Neural crest cell (in vitro differentiated cells): ENCODE results near the gene APCDD1L. TPM values are rescaled to one million over a fixed set of nuclear protein-coding genes. Genes with fewer than 3 reads are reported as not detected.

Experiments used
- DNase-seq: peaks from one replicate; pipeline ENCODE4 v3.0.0; 2021; ENCODE audit warnings: low read depth, mixed read lengths, low spot score
- H3K27ac Mint-ChIP-seq: one replicate; pipeline ENCODE4 v1.8.0; 2021; ENCODE audit warnings: mild to moderate bottlenecking, mixed read lengths; ENCODE audit not compliant: unreplicated experiment
- H3K27me3 Mint-ChIP-seq: 2 replicates; pipeline ENCODE4 v1.8.0; 2021; ENCODE audit warnings: low read depth, mild to moderate bottlenecking, mixed read lengths
- H3K36me3 Mint-ChIP-seq: 2 replicates; pipeline ENCODE4 v1.8.0; 2021; ENCODE audit warnings: low read depth, mild to moderate bottlenecking, mixed read lengths
- H3K4me1 Mint-ChIP-seq: 2 replicates; pipeline ENCODE4 v1.8.0; 2021; ENCODE audit warnings: mixed read lengths
- H3K4me3 Mint-ChIP-seq: one replicate; pipeline ENCODE4 v1.8.0; 2021; ENCODE audit warnings: mild to moderate bottlenecking, mixed read lengths
- H3K9me3 Mint-ChIP-seq: 2 replicates; pipeline ENCODE4 v1.8.0; 2021; ENCODE audit warnings: mixed read lengths
- CTCF ChIP-seq: fragments of 200-600 bp; sonication (generic); conservative IDR thresholded peaks from 2 replicates; pipeline ENCODE4 v1.5.0; 2021; ENCODE audit warnings: antibody characterized with exemption, mild to moderate bottlenecking
- total RNA-seq: library from RNA; stranded (reverse); gene quantifications from 2 replicates; pipeline ENCODE4 v1.2.1, GENCODE V29; 2021

APCDD1L gene
- total RNA-seq, 1 donor from 2014 or later = not detected

GRCh38 chr20:58469616-58470015 is 45.6 kb downstream of the APCDD1L start:
- no peaks in the 10 kb centered on the region for H3K27me3 Mint-ChIP-seq
- H3K4me3 Mint-ChIP-seq = no peak overlapping the region
- TF ChIP-seq CTCF = no peak
- DNase-seq = no peak
- no peaks in the 10 kb centered on the region for H3K36me3 Mint-ChIP-seq
- no peaks in the 10 kb centered on the region for H3K9me3 Mint-ChIP-seq
- H3K27ac Mint-ChIP-seq = peak overlapping the region; percentile 83
- H3K4me1 Mint-ChIP-seq = no peaks in the 10 kb centered on the region

- no peak overlapping the region for H3K27ac Mint-ChIP-seq
These were observed 47.3 kb downstream of the APCDD1L start for GRCh38 chr20:58467572-58468527.

GRCh38 chr20:58466729-58467571 is 48.2 kb downstream of the APCDD1L start:
- Mint-ChIP-seq H3K4me1 (no peaks in the 10 kb centered on the region), H3K27me3 (no peaks in the 10 kb centered on the region), H3K9me3 (no peaks in the 10 kb centered on the region), H3K36me3 (no peaks in the 10 kb centered on the region), H3K4me3 (no peak overlapping the region), H3K27ac (no peak overlapping the region)
- no peak for TF ChIP-seq CTCF
- no peak for DNase-seq

More at GRCh38 chr20:58467572-58468527, 47.3 kb downstream of the APCDD1L start:
- Mint-ChIP-seq H3K27me3 (no peaks in the 10 kb centered on the region), H3K4me1 (no peaks in the 10 kb centered on the region), H3K9me3 (no peaks in the 10 kb centered on the region), H3K4me3 (no peak overlapping the region), H3K36me3 (no peaks in the 10 kb centered on the region)
- TF ChIP-seq CTCF = no peak
- DNase-seq = no peak

- H3K4me1 Mint-ChIP-seq = no peaks in the 10 kb centered on the region
- H3K27me3 Mint-ChIP-seq = no peaks in the 10 kb centered on the region
- TF ChIP-seq CTCF = no peak
- H3K4me3 Mint-ChIP-seq = no peak overlapping the region
- no peaks in the 10 kb centered on the region for H3K9me3 Mint-ChIP-seq
- peak overlapping the region; percentile 29 for H3K27ac Mint-ChIP-seq
- DNase-seq = no peak
- H3K36me3 Mint-ChIP-seq = no peaks in the 10 kb centered on the region
These were observed 49.0 kb downstream of the APCDD1L start for GRCh38 chr20:58466095-58466708.

- Mint-ChIP-seq H3K4me3 (no peak overlapping the region), H3K4me1 (peaks cover under 1% of the 10 kb centered on the region), H3K36me3 (no peaks in the 10 kb centered on the region), H3K9me3 (no peaks in the 10 kb centered on the region), H3K27me3 (no peaks in the 10 kb centered on the region), H3K27ac (no peak overlapping the region)
- no peak for DNase-seq
- TF ChIP-seq CTCF = no peak
These were observed 50.4 kb downstream of the APCDD1L start for GRCh38 chr20:58464838-58465237.
